Dedifferentiated amniotic fluid mesenchymal stem cell (primary cell): Measurements from ENCODE around the gene PRKAG3.
"Not testable (repeated sequence)": the region's sequence is repeated elsewhere in the genome, so short reads cannot be mapped to it uniquely, and the experiment has no call there.

ENCODE experiments used
- DNase-seq: peaks from one replicate; pipeline ENCODE4 v3.0.0-alpha.2; 2016; ENCODE audit errors: extremely low spot score

The PRKAG3 gene

GRCh38 chr2:218781691-218782527 is 49.7 kb downstream of the PRKAG3 start, which contains the start of gene CYP27A1:
Gene CYP27A1, plus strand, starts transcription at chr2:218782147. Its CDS starts 36 bp downstream, at chr2:218782183.
- DNase-seq: no peak

GRCh38 chr2:218780851-218781690 is 50.5 kb downstream of the PRKAG3 start:
- DNase-seq: no peak

GRCh38 chr2:218780046-218780445 is 51.6 kb downstream of the PRKAG3 start:
- DNase-seq: no peak

GRCh38 chr2:218777276-218777990 is 54.2 kb downstream of the PRKAG3 start:
- no peak for DNase-seq

- DNase-seq: no peak
Measured at GRCh38 chr2:218776488-218776887, 55.1 kb downstream of the PRKAG3 start.

GRCh38 chr2:218773881-218774280 is 57.7 kb downstream of the PRKAG3 start:
- DNase-seq: no peak

GRCh38 chr2:218772759-218773158 is 58.8 kb downstream of the PRKAG3 start:
- DNase-seq: not testable (repeated sequence)
